Measurements from ENCODE around the gene DPH2.

The DPH2 gene

GRCh38 chr1:43934986-43935324 is 34.9 kb upstream of the DPH2 start:
- Mint-ChIP-seq H3K9me3 (no peaks in the 10 kb centered on the region), H3K4me1 (peaks cover 6% of the 10 kb centered on the region), H3K36me3 (ENCODE audit: insufficient read depth) (no peaks in the 10 kb centered on the region), H3K4me3 (no peak overlapping the region), H3K27ac (ENCODE audit: low read depth) (no peak overlapping the region), H3K27me3 (peaks cover 25% of the 10 kb centered on the region)
- no peak for DNase-seq (ENCODE audit: low spot score in 2 of 2)
- no peak for ATAC-seq (replicated peaks; ENCODE audit: extremely low read depth, poor library complexity, severe bottlenecking)

- peaks cover 25% of the 10 kb centered on the region for H3K27me3 Mint-ChIP-seq
- H3K4me3 Mint-ChIP-seq = peak overlapping the region; percentile 36
- ATAC-seq (replicated peaks; ENCODE audit: extremely low read depth, poor library complexity, severe bottlenecking) (no peak), DNase-seq (ENCODE audit: low spot score in 2 of 2) (no peak)
- peaks cover 2% of the 10 kb centered on the region for H3K36me3 Mint-ChIP-seq (ENCODE audit: insufficient read depth)
- H3K27ac Mint-ChIP-seq (ENCODE audit: low read depth) = no peak overlapping the region
- H3K9me3 Mint-ChIP-seq = no peaks in the 10 kb centered on the region
- peaks cover 6% of the 10 kb centered on the region for H3K4me1 Mint-ChIP-seq
Measured at GRCh38 chr1:43935711-43936427, 33.9 kb upstream of the DPH2 start.

- H3K27ac Mint-ChIP-seq (ENCODE audit: low read depth) = no peak overlapping the region
- no peak for ATAC-seq (replicated peaks; ENCODE audit: extremely low read depth, poor library complexity, severe bottlenecking)
- H3K9me3 Mint-ChIP-seq = no peaks in the 10 kb centered on the region
- peaks cover 2% of the 10 kb centered on the region for H3K36me3 Mint-ChIP-seq (ENCODE audit: insufficient read depth)
- H3K27me3 Mint-ChIP-seq = peaks cover 25% of the 10 kb centered on the region
- DNase-seq (ENCODE audit: low spot score in 2 of 2) = no peak
- H3K4me1 Mint-ChIP-seq = peaks cover 6% of the 10 kb centered on the region
- H3K4me3 Mint-ChIP-seq = peak overlapping the region; percentile 58
Measured at GRCh38 chr1:43936431-43937151, 33.2 kb upstream of the DPH2 start.

- peaks cover 25% of the 10 kb centered on the region for H3K27me3 Mint-ChIP-seq
- H3K36me3 Mint-ChIP-seq (ENCODE audit: insufficient read depth) = peaks cover 2% of the 10 kb centered on the region
- peak overlapping the region; percentile 35 for H3K27ac Mint-ChIP-seq (ENCODE audit: low read depth)
- ATAC-seq (replicated peaks; ENCODE audit: extremely low read depth, poor library complexity, severe bottlenecking) (no peak), DNase-seq (ENCODE audit: low spot score in 2 of 2) (no peak)
- peaks cover 6% of the 10 kb centered on the region for H3K4me1 Mint-ChIP-seq
- no peak overlapping the region for H3K4me3 Mint-ChIP-seq
- H3K9me3 Mint-ChIP-seq = no peaks in the 10 kb centered on the region
Measured at GRCh38 chr1:43937179-43937865, 32.5 kb upstream of the DPH2 start.

DNA sequence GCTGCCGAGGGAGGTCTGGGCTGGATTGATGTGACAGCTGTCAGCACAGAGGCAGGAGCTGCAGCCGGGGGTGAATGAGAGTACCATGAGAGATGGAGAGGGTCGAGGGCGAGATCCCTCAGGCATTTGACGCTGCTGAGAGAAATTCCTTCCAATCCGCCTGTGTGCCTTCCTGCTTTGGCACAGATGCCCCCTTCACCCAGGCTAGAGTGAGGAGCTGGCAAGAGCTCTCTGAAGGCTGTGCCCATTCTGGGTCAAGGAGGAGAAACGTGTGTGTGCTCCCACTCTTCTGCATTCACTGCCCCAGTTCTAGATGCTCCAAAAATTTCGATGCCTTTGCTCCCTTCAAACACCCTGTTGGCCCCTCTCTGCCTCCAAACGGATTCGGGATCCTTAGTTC is 31.4 kb upstream of the DPH2 start:
- no peaks in the 10 kb centered on the region for H3K9me3 Mint-ChIP-seq
- peaks cover 25% of the 10 kb centered on the region for H3K27me3 Mint-ChIP-seq
- H3K4me3 Mint-ChIP-seq = no peak overlapping the region
- peaks cover 12% of the 10 kb centered on the region for H3K4me1 Mint-ChIP-seq
- H3K36me3 Mint-ChIP-seq (ENCODE audit: insufficient read depth) = peaks cover 4% of the 10 kb centered on the region
- H3K27ac Mint-ChIP-seq (ENCODE audit: low read depth) = no peak overlapping the region
- DNase-seq (ENCODE audit: low spot score in 2 of 2) (no peak), ATAC-seq (replicated peaks; ENCODE audit: extremely low read depth, poor library complexity, severe bottlenecking) (no peak)

- peak overlapping the region; percentile 18 for H3K27ac Mint-ChIP-seq (ENCODE audit: low read depth)
- no peak for ATAC-seq (replicated peaks; ENCODE audit: extremely low read depth, poor library complexity, severe bottlenecking)
- DNase-seq (ENCODE audit: low spot score in 2 of 2) = no peak
- H3K36me3 Mint-ChIP-seq (ENCODE audit: insufficient read depth) = peaks cover 4% of the 10 kb centered on the region
- H3K4me1 Mint-ChIP-seq = peaks cover 9% of the 10 kb centered on the region
- peaks cover 19% of the 10 kb centered on the region for H3K27me3 Mint-ChIP-seq
- no peak overlapping the region for H3K4me3 Mint-ChIP-seq
- no peaks in the 10 kb centered on the region for H3K9me3 Mint-ChIP-seq
Measured at GRCh38 chr1:43938892-43939587, 30.8 kb upstream of the DPH2 start.

GRCh38 chr1:43942411-43942810 is 27.4 kb upstream of the DPH2 start:
- Mint-ChIP-seq H3K9me3 (no peaks in the 10 kb centered on the region), H3K27me3 (no peaks in the 10 kb centered on the region), H3K36me3 (ENCODE audit: insufficient read depth) (peaks cover 8% of the 10 kb centered on the region), H3K27ac (ENCODE audit: low read depth) (no peak overlapping the region), H3K4me3 (no peak overlapping the region), H3K4me1 (peaks cover 27% of the 10 kb centered on the region)
- ATAC-seq (replicated peaks; ENCODE audit: extremely low read depth, poor library complexity, severe bottlenecking) (no peak), DNase-seq (ENCODE audit: low spot score in 2 of 2) (no peak)

GRCh38 chr1:43944860-43945259 is 24.9 kb upstream of the DPH2 start:
- Mint-ChIP-seq H3K4me1 (peaks cover 41% of the 10 kb centered on the region), H3K9me3 (no peaks in the 10 kb centered on the region), H3K27ac (ENCODE audit: low read depth) (peak overlapping the region; percentile 92), H3K36me3 (ENCODE audit: insufficient read depth) (peaks cover 8% of the 10 kb centered on the region), H3K27me3 (no peaks in the 10 kb centered on the region), H3K4me3 (peak overlapping the region; percentile 2)
- no peak for DNase-seq (ENCODE audit: low spot score in 2 of 2)
- no peak for ATAC-seq (replicated peaks; ENCODE audit: extremely low read depth, poor library complexity, severe bottlenecking)

DNA sequence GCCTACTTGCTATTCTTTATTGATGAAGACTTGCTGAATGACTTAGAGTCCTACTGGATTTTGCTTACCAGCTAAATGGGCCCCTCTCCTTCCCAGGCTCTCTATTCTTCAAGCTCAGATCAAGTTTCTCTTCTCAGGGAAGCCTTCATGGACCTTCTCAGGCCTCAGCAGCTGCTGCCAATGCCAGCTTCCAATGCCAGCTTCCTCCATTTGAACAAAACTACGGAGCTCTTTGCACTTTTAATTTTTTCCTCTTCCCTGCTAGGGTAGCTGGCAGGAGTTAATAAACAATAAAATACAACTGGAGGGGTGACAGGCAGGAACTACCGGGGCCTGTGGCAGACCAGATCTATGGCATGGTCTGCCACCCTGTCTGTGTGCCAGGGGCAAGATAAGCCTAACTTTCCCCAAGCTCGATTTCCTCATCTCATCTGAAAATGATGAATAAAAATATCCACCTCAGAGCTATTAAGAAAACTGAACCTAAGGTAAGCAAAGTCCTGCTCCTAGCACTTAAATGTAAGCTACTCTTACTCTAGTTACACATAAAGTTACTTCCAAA is 24.1 kb upstream of the DPH2 start:
- DNase-seq (ENCODE audit: low spot score in 2 of 2) (no peak), ATAC-seq (replicated peaks; ENCODE audit: extremely low read depth, poor library complexity, severe bottlenecking) (no peak)
- Mint-ChIP-seq H3K9me3 (no peaks in the 10 kb centered on the region), H3K27ac (ENCODE audit: low read depth) (peak overlapping the region; percentile 92), H3K4me3 (peak overlapping the region; percentile 97), H3K36me3 (ENCODE audit: insufficient read depth) (peaks cover 9% of the 10 kb centered on the region), H3K27me3 (no peaks in the 10 kb centered on the region), H3K4me1 (peaks cover 49% of the 10 kb centered on the region)

DNA sequence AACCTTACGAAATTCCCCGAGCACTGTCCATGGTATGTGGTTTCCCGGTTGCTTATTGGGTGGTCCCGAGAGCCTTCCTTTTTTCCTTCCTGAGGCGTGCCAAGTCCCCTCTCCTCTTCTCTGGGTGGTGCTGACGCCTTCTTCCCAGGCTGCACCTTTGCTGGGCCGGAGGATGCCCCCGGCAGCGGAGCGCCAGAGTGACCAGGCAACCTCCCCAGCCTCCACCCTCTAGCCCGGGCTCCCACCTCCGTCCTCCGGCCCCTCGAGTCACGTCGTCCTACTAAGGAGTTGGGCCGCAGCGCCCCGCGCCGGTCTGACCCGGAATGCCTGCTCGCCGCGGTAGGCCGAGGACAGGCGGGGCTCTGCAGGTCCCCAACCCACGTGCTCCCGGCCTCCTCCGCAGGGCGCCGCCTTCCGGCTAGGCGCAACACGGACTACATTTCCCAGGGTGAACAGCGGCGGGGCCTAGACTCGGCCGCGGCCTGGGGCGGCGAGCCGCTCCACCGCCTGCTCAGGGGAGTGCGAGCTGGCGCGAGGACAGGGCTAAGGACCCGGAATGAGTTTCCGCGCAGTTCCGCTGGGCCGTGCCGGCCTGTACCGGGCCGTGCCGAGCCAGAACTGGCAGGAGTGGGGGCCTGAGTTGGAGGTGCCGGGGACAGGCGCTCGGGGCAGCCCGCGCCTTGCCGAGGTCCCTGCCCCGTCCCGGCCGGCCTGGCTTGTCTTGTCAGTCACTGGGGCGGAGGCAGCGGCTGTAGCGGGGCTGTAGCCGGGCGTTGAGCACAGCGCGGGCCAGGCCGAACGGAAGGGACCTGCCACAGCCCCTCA is 23.4 kb upstream of the DPH2 start, which contains the start of gene IPO13:
IPO13 (plus strand) TSS at position 715 of the 825 bp plus-strand sequence. CDS start 651 bp downstream, outside the sequence.
- Mint-ChIP-seq H3K27ac (ENCODE audit: low read depth) (peak within 1 kb of the TSS; percentile 92), H3K36me3 (ENCODE audit: insufficient read depth) (peaks cover 9% of the 10 kb centered on the region), H3K4me3 (peak within 1 kb of the TSS; percentile 97), H3K4me1 (peaks cover 55% of the 10 kb centered on the region), H3K9me3 (no peaks in the 10 kb centered on the region), H3K27me3 (no peaks in the 10 kb centered on the region)
- ATAC-seq (replicated peaks; ENCODE audit: extremely low read depth, poor library complexity, severe bottlenecking) (peak; percentile 97), DNase-seq (ENCODE audit: low spot score in 2 of 2) (peak; percentile 94 to 96)

- ATAC-seq (replicated peaks; ENCODE audit: extremely low read depth, poor library complexity, severe bottlenecking) = peak; percentile 3
- peaks cover 58% of the 10 kb centered on the region for H3K4me1 Mint-ChIP-seq
Measured at GRCh38 chr1:43947061-43947873, 22.5 kb upstream of the DPH2 start.

More at GRCh38 chr1:43947061-43947873, 22.5 kb upstream of the DPH2 start:
- Mint-ChIP-seq H3K27ac (ENCODE audit: low read depth) (peak overlapping the region; percentile 92), H3K9me3 (no peaks in the 10 kb centered on the region), H3K27me3 (no peaks in the 10 kb centered on the region), H3K36me3 (ENCODE audit: insufficient read depth) (peaks cover 9% of the 10 kb centered on the region), H3K4me3 (peak overlapping the region; percentile 97)
- DNase-seq (ENCODE audit: low spot score in 2 of 2) = peak in 1 of 2 donors; percentile 16
